IPS-18c (cell line): ENCODE data around the gene SCYL1.
"Not testable (repeated sequence)": the region's sequence is repeated elsewhere in the genome, so short reads cannot be mapped to it uniquely, and the experiment has no call there.

Experiments
- H3K4me3 ChIP-seq: 2 replicates; pipeline ENCODE4 v1.7.0; 2013; ENCODE audit warnings: low read depth, mild to moderate bottlenecking, low read length, moderate library complexity; ENCODE audit not compliant: insufficient read depth
- H3K9me3 ChIP-seq: one replicate; pipeline ENCODE4 v1.6.1; 2013; ENCODE audit warnings: mild to moderate bottlenecking, low read length, moderate library complexity; ENCODE audit not compliant: control insufficient read depth, insufficient read depth

The SCYL1 gene

GRCh38 chr11:65556470-65557279 lies 31.8 kb downstream of the SCYL1 start:
- no peak overlapping the region for H3K4me3 ChIP-seq
- H3K9me3 ChIP-seq = peaks cover 2% of the 10 kb centered on the region

GRCh38 chr11:65557280-65558001 lies 32.6 kb downstream of the SCYL1 start:
- H3K4me3 ChIP-seq = peak overlapping the region; percentile 55; the same call in 1 of the 2 replicates
- peaks cover 2% of the 10 kb centered on the region for H3K9me3 ChIP-seq

- Histone ChIP-seq H3K9me3 (peaks cover 2% of the 10 kb centered on the region), H3K4me3 (peak within 1 kb of the TSS; percentile 55)
Measured at GRCh38 chr11:65558002-65558929, 33.4 kb downstream of the SCYL1 start, which contains the start of gene LTBP3. LTBP3 (minus strand) TSS chr11:65558359; CDS start chr11:65557959, 400 bp downstream.

- peak overlapping the region; percentile 55 for H3K4me3 ChIP-seq
Measured at GRCh38 chr11:65558930-65559509, 34.1 kb downstream of the SCYL1 start.

GRCh38 chr11:65559535-65559934 lies 34.7 kb downstream of the SCYL1 start:
- no peaks in the 10 kb centered on the region for H3K9me3 ChIP-seq
- H3K4me3 ChIP-seq = no peak overlapping the region

More at GRCh38 chr11:65558930-65559509, 34.1 kb downstream of the SCYL1 start:
- H3K9me3 ChIP-seq = no peaks in the 10 kb centered on the region

- no peaks in the 10 kb centered on the region for H3K9me3 ChIP-seq
- H3K4me3 ChIP-seq = no peak overlapping the region
Measured at GRCh38 chr11:65559951-65560537, 35.2 kb downstream of the SCYL1 start.

GRCh38 chr11:65560555-65561418 lies 35.9 kb downstream of the SCYL1 start:
- H3K4me3 ChIP-seq = peak overlapping the region; percentile 21; the same call in 1 of the 2 replicates
- H3K9me3 ChIP-seq = no peaks in the 10 kb centered on the region

- H3K4me3 ChIP-seq = no peak overlapping the region
- no peaks in the 10 kb centered on the region for H3K9me3 ChIP-seq
Measured at GRCh38 chr11:65562020-65562419, 37.1 kb downstream of the SCYL1 start.

- no peaks in the 10 kb centered on the region for H3K9me3 ChIP-seq
- no peak overlapping the region for H3K4me3 ChIP-seq
Measured at GRCh38 chr11:65562788-65563187, 37.9 kb downstream of the SCYL1 start.

- Histone ChIP-seq H3K4me3 (no peak overlapping the region), H3K9me3 (no peaks in the 10 kb centered on the region)
Measured at GRCh38 chr11:65563601-65564000, 38.7 kb downstream of the SCYL1 start.

GRCh38 chr11:65564879-65565559 lies 40.1 kb downstream of the SCYL1 start:
- not testable (repeated sequence) for H3K9me3 ChIP-seq, H3K4me3 ChIP-seq

- Histone ChIP-seq H3K9me3 (no peaks in the 10 kb centered on the region), H3K4me3 (no peak overlapping the region)
Measured at GRCh38 chr11:65565624-65566453, 41.0 kb downstream of the SCYL1 start.

GRCh38 chr11:65569164-65569972 lies 44.5 kb downstream of the SCYL1 start:
- H3K9me3 ChIP-seq = no peaks in the 10 kb centered on the region

More at GRCh38 chr11:65569164-65569972, 44.5 kb downstream of the SCYL1 start:
- peak overlapping the region; percentile 99 for H3K4me3 ChIP-seq
